CD4-positive, alpha-beta T cell treated with Interferon alpha-2 for 1 hour (primary cell): ENCODE measurements around the gene MAP3K14.

Experiments used
- DNase-seq, 2 donors: peaks; one replicate each; pipeline ENCODE4 v3.0.0-alpha.2; 2020 to 2022

Gene MAP3K14

DNA sequence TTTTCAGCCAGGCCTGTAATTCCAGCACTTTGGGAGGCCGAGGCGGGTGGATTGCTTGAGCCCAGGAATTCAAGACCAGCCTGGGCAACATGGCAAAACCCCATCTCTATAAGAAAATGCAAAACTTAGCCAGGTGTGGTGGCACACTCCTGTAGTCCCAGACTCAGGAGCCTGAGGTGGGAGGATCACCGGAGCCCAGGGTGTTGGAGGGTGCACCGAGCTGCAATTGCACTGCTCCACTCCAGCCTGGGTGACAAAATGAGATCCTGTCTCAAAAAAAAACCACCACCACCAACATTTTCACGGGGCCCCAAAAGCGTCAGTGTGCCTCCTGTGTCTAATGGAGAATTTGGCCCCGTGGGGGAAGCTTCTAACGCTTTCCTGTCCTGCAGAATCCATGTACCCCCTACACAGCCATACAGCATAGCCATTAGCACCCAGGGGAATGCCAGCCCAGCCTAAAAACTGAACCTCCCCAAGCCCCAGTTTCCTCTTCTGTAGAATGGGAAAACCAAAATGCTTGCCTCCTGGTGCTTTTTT is 22.2 kb upstream of the MAP3K14 start:
- no peak for DNase-seq

DNA sequence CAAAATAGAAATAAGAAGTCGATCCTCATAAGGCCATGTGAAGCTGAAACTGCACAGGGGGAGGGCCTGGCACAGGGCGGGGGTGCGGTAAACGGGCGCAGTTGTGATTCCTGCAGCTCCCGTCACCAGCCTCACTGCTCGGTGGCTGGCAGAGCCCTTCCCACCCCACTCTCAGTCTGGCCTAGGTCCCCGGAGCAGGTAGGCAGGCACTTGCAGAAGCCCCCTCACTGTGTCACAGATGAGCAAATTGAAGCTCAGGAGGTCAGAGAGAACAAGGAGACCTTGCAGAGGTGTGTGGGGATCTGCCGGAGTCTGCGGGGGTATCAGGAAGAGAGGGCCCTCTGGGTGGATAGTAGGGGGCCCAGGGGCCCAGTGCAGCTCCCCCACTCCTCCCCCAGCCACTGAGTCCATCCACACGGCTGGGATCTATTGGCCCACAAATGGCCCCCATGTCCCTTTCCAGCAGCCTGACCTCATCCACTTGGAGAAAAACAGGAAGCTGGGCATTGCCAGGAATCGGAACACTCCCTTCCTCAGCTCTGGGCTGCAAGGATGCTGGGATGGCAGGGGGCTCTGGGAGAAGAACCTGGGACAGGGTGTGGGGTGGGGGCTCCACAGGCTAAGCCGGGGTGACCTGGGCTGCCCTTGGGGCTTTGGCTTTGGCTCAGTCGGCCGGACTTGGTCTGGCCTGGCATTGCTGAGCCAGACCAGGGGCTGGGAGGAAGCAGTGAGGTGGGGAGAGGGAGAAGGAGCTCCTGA is 21.4 kb upstream of the MAP3K14 start:
- no peak for DNase-seq

DNA sequence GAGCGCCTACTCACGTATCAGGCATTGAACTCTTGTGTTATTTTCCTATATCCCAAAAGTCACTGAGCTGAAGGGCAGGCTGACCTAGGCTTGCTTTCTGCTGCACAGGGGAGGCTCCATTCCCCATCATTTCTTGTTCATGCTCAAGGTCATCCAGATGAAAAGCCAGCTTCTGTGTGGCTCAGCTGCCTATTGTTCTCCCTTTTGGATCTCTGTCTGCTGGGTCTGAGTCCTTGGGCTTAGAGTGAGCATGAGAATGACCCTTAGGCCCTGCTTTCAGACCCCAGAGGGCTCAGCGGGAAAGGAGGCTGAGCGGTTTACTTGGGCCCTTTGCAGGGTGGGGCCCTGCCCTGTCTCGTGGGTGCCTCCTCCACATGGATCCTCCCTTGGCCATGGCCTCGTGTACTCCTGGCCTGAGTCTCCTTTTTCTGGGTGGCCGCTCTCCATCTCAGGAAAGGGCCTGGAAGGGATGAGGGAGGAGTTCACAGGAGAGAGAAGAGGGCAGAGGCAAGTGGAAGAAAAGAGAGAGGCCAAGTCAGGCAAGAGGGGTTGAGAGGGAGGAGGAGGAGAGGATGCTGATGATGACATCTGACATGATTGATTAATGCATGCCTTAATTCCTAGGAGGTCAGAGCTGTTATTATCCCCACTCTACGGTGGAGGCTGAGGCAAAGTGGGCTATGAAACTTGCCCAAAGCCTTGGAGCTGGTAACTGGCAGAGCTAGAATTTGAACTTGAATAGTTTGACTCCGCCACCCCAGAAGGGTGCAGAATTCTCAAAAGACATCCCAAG is 19.8 kb upstream of the MAP3K14 start:
- DNase-seq = no peak

DNA sequence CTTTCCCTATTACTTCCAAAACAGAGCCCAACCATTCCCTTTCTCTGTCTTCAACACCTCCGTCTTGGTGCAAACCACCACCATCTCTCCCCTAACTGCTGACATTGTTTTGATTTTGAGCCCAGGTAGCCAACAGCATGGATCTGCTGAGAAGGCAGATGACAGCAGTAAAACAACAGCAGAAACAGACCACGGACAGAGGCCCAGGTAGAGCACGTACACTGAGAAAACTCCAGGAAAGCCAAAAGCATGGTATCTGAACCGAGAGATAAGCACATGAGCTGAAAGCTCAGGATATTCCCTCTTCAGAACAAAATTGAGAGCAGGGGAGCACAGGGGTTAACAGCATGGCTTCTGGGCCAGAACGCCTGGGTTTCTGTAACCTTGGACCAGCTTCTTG is 18.9 kb upstream of the MAP3K14 start:
- no peak for DNase-seq

DNA sequence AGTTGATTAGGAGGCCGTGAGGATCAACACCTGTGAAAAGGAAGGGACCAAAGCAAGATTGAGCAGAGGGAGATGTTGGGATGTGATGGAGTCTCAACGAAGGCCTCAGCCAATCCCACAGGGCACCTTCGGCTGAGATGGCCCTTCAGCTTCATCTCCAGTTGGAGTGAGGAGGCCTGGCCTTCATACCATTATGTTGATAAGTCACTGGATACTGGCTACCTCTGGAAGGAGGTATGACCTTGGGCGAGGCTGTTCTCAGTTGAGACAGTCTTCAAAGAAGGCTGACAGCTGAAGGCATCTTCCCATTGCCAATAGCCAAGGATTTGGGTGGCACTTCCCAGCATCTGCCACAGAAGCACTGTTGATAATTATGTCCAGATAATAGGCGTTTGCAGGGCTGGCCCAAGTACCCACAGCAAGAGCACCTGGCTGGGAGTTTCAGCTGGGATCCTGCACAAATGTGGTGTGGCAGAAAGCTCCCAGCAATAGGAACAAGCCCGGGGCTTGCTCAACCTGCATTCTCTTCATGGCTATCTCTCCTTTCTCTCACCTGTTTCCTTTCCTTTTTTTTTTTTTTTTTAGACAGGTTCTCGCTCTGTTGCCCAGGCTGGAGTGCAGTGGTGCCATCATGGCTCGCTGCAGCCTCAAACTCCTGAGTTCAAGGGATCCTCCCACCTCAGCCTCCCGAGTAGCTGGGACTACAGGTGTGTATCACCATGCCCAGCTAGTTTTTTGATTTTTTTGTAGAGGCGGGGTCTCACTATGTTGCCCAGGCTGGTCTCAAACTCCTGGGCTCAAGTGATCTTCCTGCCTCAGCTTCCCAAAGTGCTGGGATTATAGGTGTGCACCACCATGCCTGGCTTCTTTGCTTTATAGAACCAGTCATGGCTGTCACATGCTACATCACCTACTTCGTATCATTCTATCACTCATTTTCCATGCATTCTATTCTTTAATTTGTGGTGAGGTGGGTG is 18.2 kb upstream of the MAP3K14 start:
- DNase-seq = no peak

GRCh38 chr17:45334231-45334630 is 17.4 kb upstream of the MAP3K14 start:
- no peak for DNase-seq

- DNase-seq = no peak
These were observed 16.9 kb upstream of the MAP3K14 start for GRCh38 chr17:45333702-45334092.

- DNase-seq = peak in 1 of 2 donors; percentile 35
These were observed 16.3 kb upstream of the MAP3K14 start for GRCh38 chr17:45332989-45333701.

DNA sequence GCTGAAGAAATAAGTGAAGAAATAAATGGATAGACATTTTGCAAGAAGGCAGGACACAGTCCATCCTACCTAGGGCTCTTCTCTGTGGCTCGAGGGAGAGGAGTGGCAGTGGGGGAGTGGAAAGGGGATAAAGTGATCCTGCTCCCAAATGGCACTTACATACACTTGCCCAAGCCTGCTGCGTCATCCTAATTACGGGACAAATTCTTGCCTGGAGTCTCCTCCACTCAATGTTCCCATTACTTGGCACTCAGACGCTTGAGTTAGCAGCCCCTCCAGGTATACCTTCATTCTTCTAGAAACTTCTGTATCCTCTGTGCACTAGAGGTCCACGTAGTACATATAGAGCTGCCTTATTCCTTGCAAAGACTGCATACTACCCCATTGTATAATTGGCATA is 15.7 kb upstream of the MAP3K14 start:
- DNase-seq = no peak

GRCh38 chr17:45326626-45327025 is 9.8 kb upstream of the MAP3K14 start:
- DNase-seq = no peak

- DNase-seq = no peak
These were observed 9.0 kb upstream of the MAP3K14 start for GRCh38 chr17:45325810-45326209.

- no peak for DNase-seq
These were observed 7.5 kb upstream of the MAP3K14 start for GRCh38 chr17:45324336-45324735.

- no peak for DNase-seq
These were observed 5.3 kb upstream of the MAP3K14 start for GRCh38 chr17:45322168-45322567.

GRCh38 chr17:45320931-45321461 is 4.2 kb upstream of the MAP3K14 start:
- DNase-seq = no peak

DNA sequence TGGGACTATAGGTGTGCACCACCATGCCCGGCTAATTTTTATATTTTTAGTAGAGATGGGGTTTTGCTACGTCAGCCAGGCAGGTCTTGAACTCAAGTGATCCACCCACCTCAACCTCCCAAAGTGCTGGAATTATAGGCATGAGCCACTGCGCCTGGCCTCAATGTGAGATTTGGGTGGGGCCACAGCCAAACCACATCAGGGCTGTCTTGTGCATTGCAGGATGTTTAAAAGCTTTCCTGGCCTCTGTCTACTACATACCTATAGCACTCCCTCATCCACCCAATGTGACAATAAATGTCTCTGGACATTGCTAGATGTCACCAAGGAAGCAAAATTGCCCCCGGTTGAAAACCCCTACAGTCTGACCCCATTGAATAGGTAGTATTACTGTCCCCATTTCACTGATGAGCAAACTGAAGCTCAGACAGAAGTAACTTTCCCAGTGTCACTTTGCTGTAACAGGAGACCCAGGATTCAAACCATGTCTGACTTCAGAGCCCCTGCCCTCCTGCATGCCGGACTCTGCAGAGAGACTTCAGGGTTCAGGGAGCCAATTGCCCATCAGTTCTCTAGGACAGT is 3.6 kb upstream of the MAP3K14 start:
- DNase-seq = peak in 1 of 2 donors; percentile 37

GRCh38 chr17:45319239-45319703 is 2.5 kb upstream of the MAP3K14 start:
- no peak for DNase-seq

DNA sequence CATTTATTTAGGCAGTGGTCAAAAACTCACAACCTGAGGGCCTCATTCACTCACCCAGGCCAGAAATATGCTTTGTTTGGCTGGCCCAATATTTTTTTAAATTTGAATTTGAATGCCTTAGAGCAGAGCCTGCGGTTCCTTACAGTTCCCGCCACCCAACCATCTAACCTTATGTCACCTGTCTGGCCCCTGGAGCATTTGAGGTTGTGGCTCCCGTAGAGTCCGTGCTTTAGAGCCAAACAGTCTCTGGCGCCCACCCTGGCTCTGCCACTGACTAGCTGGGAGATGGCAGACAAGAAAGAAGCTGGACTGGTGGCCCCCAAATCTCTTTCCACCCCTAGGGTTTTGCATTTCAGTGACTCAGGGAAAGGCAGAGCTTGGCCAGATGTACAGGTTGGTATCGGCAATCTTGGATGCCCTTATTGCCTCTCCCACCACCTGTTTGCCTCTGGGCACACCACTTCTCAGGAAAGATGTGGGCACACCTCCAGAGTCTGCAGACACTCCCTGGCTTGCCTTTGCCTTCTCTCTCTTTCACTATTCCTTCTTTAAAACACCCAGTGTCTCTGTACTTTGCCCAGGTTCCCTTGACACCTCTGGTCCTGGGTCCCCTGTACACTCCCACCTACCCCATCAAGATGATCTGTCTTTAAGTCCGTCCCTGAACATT is 1.9 kb upstream of the MAP3K14 start:
- DNase-seq = no peak

DNA sequence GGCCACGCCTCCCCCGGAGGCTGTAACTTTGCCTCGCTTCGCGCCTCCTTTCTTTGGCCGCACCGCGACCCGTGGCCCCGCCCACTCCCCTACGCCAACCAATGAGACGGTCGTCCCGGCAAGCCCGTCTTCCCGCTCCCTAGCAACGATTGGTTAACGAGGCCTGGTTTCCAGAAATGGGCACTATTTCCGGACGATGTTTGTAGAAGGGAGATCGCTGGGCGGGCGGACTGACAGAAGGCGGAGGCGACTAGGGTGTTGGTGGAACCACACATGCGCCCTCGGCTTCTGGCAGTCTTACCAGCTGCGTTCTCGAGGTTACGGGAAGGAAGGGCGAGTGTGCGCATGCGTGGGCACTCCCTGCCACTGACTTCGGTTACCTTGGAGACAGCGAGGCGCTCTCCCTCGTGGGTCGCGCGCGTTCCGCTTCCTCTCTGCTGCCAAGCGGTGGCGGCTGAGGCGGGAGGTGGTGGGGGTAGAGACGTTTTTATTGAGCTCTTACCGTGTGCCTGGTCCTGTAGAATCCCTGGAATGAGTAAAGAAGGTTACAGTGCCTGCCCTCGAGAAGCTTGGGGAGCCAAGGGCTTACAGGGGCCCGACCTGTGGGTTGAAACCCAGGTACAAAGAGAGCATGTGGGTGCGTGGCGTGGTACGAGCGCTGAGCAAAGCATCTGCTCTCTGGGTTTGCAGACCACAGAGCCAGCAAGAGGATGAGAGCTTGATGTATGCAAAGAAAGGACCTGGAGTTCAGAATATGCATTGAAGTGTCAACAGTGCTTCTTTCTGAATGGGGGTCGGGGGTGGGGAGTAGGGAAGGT is 500 bp upstream of the MAP3K14 start:
- peak; percentile 100 for DNase-seq

GRCh38 chr17:45315648-45316433 is 979 bp downstream of the MAP3K14 start:
- peak in 1 of 2 donors; percentile 38 for DNase-seq
